AG04449 (cell line): ENCODE measurements around the gene AEBP1.
"Not testable (repeated sequence)": the region's sequence is repeated elsewhere in the genome, so short reads cannot be mapped to it uniquely, and the experiment has no call there.

Experiments used
- CTCF ChIA-PET: fragments of 350-600 bp; formaldehyde crosslinking; extraction: SDS; loops from one replicate; lab custom pipeline; 2021; ENCODE audit warnings: antibody characterized with exemption; lab: Yijun Ruan, JAX
- POLR2A ChIA-PET: fragments of 400-600, 350-600 bp; formaldehyde crosslinking; extraction: SDS; loops from one replicate; lab custom pipeline; 2020; ENCODE audit warnings: antibody characterized with exemption, inconsistent platforms; lab: Yijun Ruan, JAX
- DNase-seq: peaks from one replicate; pipeline ENCODE4 v3.0.0-alpha.2; 2010; ENCODE audit warnings: low read depth, low spot score
- H3K4me3 ChIP-seq: 2 replicates; pipeline ENCODE4 v1.5.1; 2011; ENCODE audit warnings: low read depth, mild to moderate bottlenecking, control low read depth, low read length
- CTCF ChIP-seq: IDR thresholded peaks from one replicate; pipeline ENCODE4 v1.5.1; 2011; ENCODE audit warnings: mild to moderate bottlenecking, moderate library complexity, low read length, control low read depth, inconsistent platforms; ENCODE audit not compliant: insufficient read depth; ENCODE audit errors: missing control alignments

AEBP1 gene

GRCh38 chr7:44124822-44125202 is 20.7 kb downstream of the AEBP1 start:
- ChIA-PET POLR2A (interaction anchor here (1.2 to 1.4 kb wide), 2 partner anchors 52 to 59 kb away, joined by 4 to 5 read pairs; partner anchors contain the start of gene PGAM2), CTCF (interaction anchor here (0.9 to 3.0 kb wide), 7 partner anchors 24 to 116 kb away, joined by 3 to 14 read pairs (median 4); no protein-coding TSS in a partner anchor)
- TF ChIP-seq CTCF = no peak
- DNase-seq = no peak
- H3K4me3 ChIP-seq = no peak overlapping the region

GRCh38 chr7:44126574-44126973 is 22.4 kb downstream of the AEBP1 start:
- DNase-seq, POLR2A ChIA-PET, H3K4me3 ChIP-seq: not testable (repeated sequence)
- CTCF ChIA-PET = interaction anchor here (1.1 to 1.7 kb wide), 2 partner anchors 69 to 86 kb away, joined by 3 read pairs; no protein-coding TSS in a partner anchor

GRCh38 chr7:44127161-44127560 is 23.0 kb downstream of the AEBP1 start:
- CTCF ChIA-PET = interaction anchor here (1.3 kb wide), 1 partner anchor 70 kb away, joined by 3 read pairs; no protein-coding TSS in a partner anchor
- POLR2A ChIA-PET = no interaction called here
- no peak for DNase-seq
- H3K4me3 ChIP-seq = no peak overlapping the region
- TF ChIP-seq CTCF = no peak

GRCh38 chr7:44128721-44129582 is 24.8 kb downstream of the AEBP1 start:
- TF ChIP-seq CTCF = no peak
- DNase-seq = no peak
- no peak overlapping the region for H3K4me3 ChIP-seq
- POLR2A ChIA-PET = no interaction called here
- CTCF ChIA-PET = no interaction called here

GRCh38 chr7:44131173-44132029 is 27.3 kb downstream of the AEBP1 start:
- POLR2A ChIA-PET = interaction anchor here (1.3 kb wide), 1 partner anchor 9 kb away, joined by 3 read pairs; the partner anchor contains the start of gene POLD2
- no peak overlapping the region for H3K4me3 ChIP-seq
- CTCF ChIA-PET = interaction anchor here (1.0 to 1.9 kb wide), 6 partner anchors 11 to 65 kb away, joined by 3 to 10 read pairs (median 5); no protein-coding TSS in a partner anchor
- TF ChIP-seq CTCF = peak; percentile 42
- DNase-seq = no peak

GRCh38 chr7:44132039-44132438 is 27.9 kb downstream of the AEBP1 start:
- TF ChIP-seq CTCF = no peak
- ChIA-PET CTCF (interaction anchor here (0.9 to 1.9 kb wide), 6 partner anchors 10 to 65 kb away, joined by 3 to 10 read pairs (median 5); no protein-coding TSS in a partner anchor), POLR2A (interaction anchor here (0.6 to 1.3 kb wide), 2 partner anchors 9 to 64 kb away, joined by 3 read pairs; partner anchors contain the start of gene POLD2)
- no peak for DNase-seq
- no peak overlapping the region for H3K4me3 ChIP-seq
